ENCODE data around the gene PPP1R26.

The PPP1R26 gene

GRCh38 chr9:135490980-135491464 lies 11.4 kb downstream of the PPP1R26 start:
- in situ Hi-C loops (cut with MboI; ENCODE audit: low pct_unique_long_range_greater_than_20kb, low sequenced_read_pairs, unreplicated experiment): no loop called here
- no peak for DNase-seq (ENCODE audit: low spot score)

DNA sequence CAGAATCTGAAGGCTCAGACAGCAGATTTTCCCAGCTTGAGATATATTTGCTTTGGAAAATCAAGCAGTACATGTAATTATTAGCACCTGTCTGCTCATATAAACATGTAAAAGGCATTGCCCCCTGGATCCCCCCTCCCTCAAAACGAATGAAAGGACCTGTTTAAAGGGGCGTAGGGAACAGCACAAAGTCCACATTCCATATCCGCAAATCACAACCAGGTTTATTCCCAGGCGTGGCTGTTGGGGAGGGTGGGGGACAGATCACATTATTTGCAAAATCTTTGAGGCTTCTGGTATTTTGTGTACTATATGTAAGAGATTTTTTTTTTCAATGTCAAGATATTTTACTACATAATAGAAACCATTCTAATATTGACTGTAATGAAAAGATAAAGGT lies 12.2 kb downstream of the PPP1R26 start:
- TF ChIP-seq CTCF (IDR thresholded peaks at IDR 0.05; ENCODE audit: extremely low read depth, insufficient read depth, missing control alignments): no peak
- in situ Hi-C loops (cut with MboI; ENCODE audit: low pct_unique_long_range_greater_than_20kb, low sequenced_read_pairs, unreplicated experiment): no loop called here
- DNase-seq (ENCODE audit: low spot score): no peak

More at GRCh38 chr9:135490980-135491464, 11.4 kb downstream of the PPP1R26 start:
- TF ChIP-seq CTCF (IDR thresholded peaks at IDR 0.05; ENCODE audit: extremely low read depth, insufficient read depth, missing control alignments): no peak

DNA sequence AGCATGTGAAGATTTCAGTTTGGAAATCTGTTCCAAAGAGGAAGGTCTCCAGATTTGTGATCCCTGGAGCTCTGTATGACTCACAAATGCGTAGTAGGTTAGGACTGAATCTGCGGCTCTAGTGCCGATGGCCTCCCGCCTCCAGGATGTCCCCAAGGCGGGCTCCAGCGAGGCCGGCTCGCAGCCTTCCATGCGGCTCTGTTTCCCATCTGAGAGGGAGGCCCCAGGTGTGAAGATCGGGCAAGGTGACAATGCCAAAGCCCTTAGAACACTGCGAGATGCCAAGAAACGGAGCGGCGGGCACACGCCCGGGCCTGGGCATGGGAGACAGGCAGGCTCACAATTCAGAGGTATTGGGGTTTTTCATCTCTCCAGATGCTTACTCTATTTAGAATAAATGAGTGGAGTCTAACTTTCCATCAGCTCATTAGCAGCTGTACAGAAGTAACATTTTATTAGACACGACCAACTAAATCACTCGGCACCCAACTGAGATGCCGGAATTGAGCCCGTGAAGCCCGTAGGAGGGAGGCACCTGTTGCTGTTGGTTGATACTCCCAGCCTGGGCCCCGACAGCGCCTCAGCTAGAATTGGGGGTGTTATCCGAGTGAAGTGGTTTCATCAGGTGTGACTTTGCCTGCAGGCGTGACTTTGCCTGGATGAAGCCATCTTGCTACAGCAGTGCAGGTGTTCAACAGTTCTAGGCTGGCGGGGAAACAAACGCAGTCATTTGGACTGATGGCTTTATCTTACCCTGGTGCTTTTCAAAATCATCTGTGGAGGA lies 13.5 kb downstream of the PPP1R26 start:
- in situ Hi-C loops (cut with MboI; ENCODE audit: low pct_unique_long_range_greater_than_20kb, low sequenced_read_pairs, unreplicated experiment): no loop called here
- no peak for TF ChIP-seq CTCF (IDR thresholded peaks at IDR 0.05; ENCODE audit: extremely low read depth, insufficient read depth, missing control alignments)
- no peak for DNase-seq (ENCODE audit: low spot score)

GRCh38 chr9:135494791-135495559 lies 15.4 kb downstream of the PPP1R26 start:
- no peak for DNase-seq (ENCODE audit: low spot score)
- in situ Hi-C loops (cut with MboI; ENCODE audit: low pct_unique_long_range_greater_than_20kb, low sequenced_read_pairs, unreplicated experiment): no loop called here
- TF ChIP-seq CTCF (IDR thresholded peaks at IDR 0.05; ENCODE audit: extremely low read depth, insufficient read depth, missing control alignments): no peak

- DNase-seq (ENCODE audit: low spot score): no peak
- in situ Hi-C loops (cut with MboI; ENCODE audit: low pct_unique_long_range_greater_than_20kb, low sequenced_read_pairs, unreplicated experiment): no loop called here
- TF ChIP-seq CTCF (IDR thresholded peaks at IDR 0.05; ENCODE audit: extremely low read depth, insufficient read depth, missing control alignments): no peak
Observed at GRCh38 chr9:135498381-135499126, 19.0 kb downstream of the PPP1R26 start.

All from GM13977 (cell line).